HepG2 (cell line): ENCODE data around the gene RAB1B. TPM values are rescaled to one million over a fixed set of nuclear protein-coding genes. Genes with fewer than 3 reads are reported as not detected.

Source experiments
- AHR ChIP-seq: IDR thresholded peaks from 2 replicates; pipeline ENCODE4 v1.6.1; 2018; ENCODE audit warnings: missing genetic modification reagents, missing compliant biosample characterization
- BCL6 ChIP-seq: IDR thresholded peaks from 2 replicates; pipeline ENCODE4 v1.6.1; 2016; ENCODE audit warnings: missing genetic modification reagents, missing compliant biosample characterization
- CEBPB ChIP-seq: IDR thresholded peaks from 2 replicates; pipeline ENCODE4 v1.6.1; 2011; ENCODE audit warnings: low read depth, low read length, improper control_type of control experiment, borderline replicate concordance
- GMEB1 ChIP-seq: sonication (generic); formaldehyde crosslinking; IDR thresholded peaks from 2 replicates; pipeline ENCODE4 v1.5.1; 2020; ENCODE audit warnings: missing genetic modification reagents, mild to moderate bottlenecking, borderline replicate concordance
- IKZF4 ChIP-seq: sonication (generic); formaldehyde crosslinking; IDR thresholded peaks from 2 replicates; pipeline ENCODE4 v1.5.1; 2020; ENCODE audit warnings: borderline replicate concordance, mild to moderate bottlenecking, low read depth, missing genetic modification reagents; ENCODE audit errors: not compliant biosample characterization
- MXI1 ChIP-seq: IDR thresholded peaks from 3 replicates; pipeline ENCODE4 v1.6.1; 2012; ENCODE audit warnings: low read depth, low read length, inconsistent platforms, borderline replicate concordance
- NFIC ChIP-seq: IDR thresholded peaks from 2 replicates; pipeline ENCODE4 v1.6.1; 2012; ENCODE audit warnings: mild to moderate bottlenecking, low read length, inconsistent platforms
- NONO ChIP-seq, 2 experiments: fragments of 450-650 bp in 1 of 2; sonication (generic) in 1 of 2; formaldehyde crosslinking in 1 of 2; IDR thresholded peaks in 1 of 2; conservative IDR thresholded peaks in 1 of 2; 2 replicates each; pipeline versions ENCODE4 v1.6.1 to v1.8.0; 2017 to 2022; ENCODE audit warnings: mild to moderate bottlenecking in 1 of 2, missing genetic modification reagents in 1 of 2, moderate library complexity in 1 of 2
- RARA ChIP-seq: IDR thresholded peaks from 2 replicates; pipeline ENCODE4 v1.6.1; 2016; ENCODE audit warnings: missing genetic modification reagents, missing compliant biosample characterization
- SOX5 ChIP-seq: IDR thresholded peaks from 2 replicates; pipeline ENCODE4 v1.6.1; 2016; ENCODE audit warnings: borderline replicate concordance
- ZNF256 ChIP-seq: sonication (generic); formaldehyde crosslinking; conservative IDR thresholded peaks from 2 replicates; pipeline ENCODE4 v1.4.0; 2020; ENCODE audit warnings: missing genetic modification reagents
- ZNF350 ChIP-seq: sonication (generic); formaldehyde crosslinking; IDR thresholded peaks from 2 replicates; pipeline ENCODE4 v1.4.0; 2020; ENCODE audit warnings: mild to moderate bottlenecking, low read depth, missing genetic modification reagents, borderline replicate concordance
- ZNF44 ChIP-seq: sonication (generic); formaldehyde crosslinking; IDR thresholded peaks from 2 replicates; pipeline ENCODE4 v1.5.1; 2020; ENCODE audit warnings: mild to moderate bottlenecking, missing genetic modification reagents
- ZNF484 ChIP-seq: sonication (generic); formaldehyde crosslinking; IDR thresholded peaks from 2 replicates; pipeline ENCODE4 v1.5.1; 2020; ENCODE audit warnings: mild to moderate bottlenecking, low read depth, missing genetic modification reagents, borderline replicate concordance
- polyA plus RNA-seq, 8 experiments: library from polyadenylated mRNA; depleted of rRNA in 3 of 8; stranded (reverse) in 7 of 8; unstranded in 1 of 8; fragments of >200 nt; fragmentation: Illumina TruSeq in 4 of 8; extraction: Trizol in 4 of 8; gene quantifications; 2 replicates each; pipeline versions ENCODE4 v1.2.1 to v1.2.3, GENCODE V29; 2011 to 2016; ENCODE audit warnings: low read depth in 4 of 8, missing spikeins in 1 of 8, mixed read lengths in 1 of 8; ENCODE audit not compliant: insufficient read depth in 1 of 8
- total RNA-seq, 5 experiments: library from RNA; depleted of rRNA; stranded (reverse); fragments of >200 nt; fragmentation: Illumina TruSeq; extraction: Trizol; gene quantifications; 2 replicates each; pipeline ENCODE4 v1.2.3, GENCODE V29; 2016; ENCODE audit warnings: low read depth in 1 of 5
- TF ChIP-seq, protein P1 (sequence below): sonication (generic); formaldehyde crosslinking; IDR thresholded peaks from 2 replicates; pipeline ENCODE4 v1.8.0; 2022; ENCODE audit warnings: low read depth, missing genetic modification reagents
- TF ChIP-seq, protein P2 (sequence below): sonication (generic); formaldehyde crosslinking; IDR thresholded peaks from 2 replicates; pipeline ENCODE4 v1.4.0; 2020; ENCODE audit warnings: mild to moderate bottlenecking, missing genetic modification reagents
- TF ChIP-seq, protein P3 (sequence below): sonication (generic); formaldehyde crosslinking; IDR thresholded peaks from 2 replicates; pipeline ENCODE4 v1.5.0; 2020; ENCODE audit warnings: missing genetic modification reagents
- TF ChIP-seq, protein P4 (sequence below): sonication (generic); formaldehyde crosslinking; conservative IDR thresholded peaks from 2 replicates; pipeline ENCODE4 v1.8.0; 2022; ENCODE audit warnings: mild to moderate bottlenecking, moderate library complexity, missing genetic modification reagents
- TF ChIP-seq, protein P5 (sequence below): sonication (generic); formaldehyde crosslinking; IDR thresholded peaks from 2 replicates; pipeline ENCODE4 v1.4.0; 2020; ENCODE audit warnings: mild to moderate bottlenecking, missing genetic modification reagents, borderline replicate concordance

The RAB1B gene
- total and polyA plus RNA-seq, 2 of the 13 experiments (the other 11 are each of a cell fraction or from before 2014, with no cell fraction given): 77.9 to 87.9 TPM

- TF ChIP-seq RARA (CRISPR knock-in tag) (0 out of 2 replicates have a peak, but pooled peaks have one; percentile 7), ZNF44 (CRISPR knock-in tag) (no peak), AHR (CRISPR knock-in tag) (0 out of 2 replicates have a peak, but pooled peaks have one; percentile 20), IKZF4 (no peak), GMEB1 (CRISPR knock-in tag) (peak; percentile 52; the same call in 1 of the 2 replicates), ZNF484 (CRISPR knock-in tag) (no peak), NONO (IDR thresholded peaks at IDR 0.05) (no peak), NONO (CRISPR knock-in tag; conservative IDR thresholded peaks at IDR 0.05) (no peak), CEBPB (no peak), ZNF256 (CRISPR knock-in tag) (no peak), NFIC (no peak), BCL6 (CRISPR knock-in tag) (peak; percentile 69), ZNF350 (CRISPR knock-in tag) (peak; percentile 88), SOX5 (CRISPR knock-in tag) (peak; percentile 41; the same call in 1 of the 2 replicates), MXI1 (no peak; the same call in 2 of the 3 replicates)
- TF ChIP-seq, protein P1, sequence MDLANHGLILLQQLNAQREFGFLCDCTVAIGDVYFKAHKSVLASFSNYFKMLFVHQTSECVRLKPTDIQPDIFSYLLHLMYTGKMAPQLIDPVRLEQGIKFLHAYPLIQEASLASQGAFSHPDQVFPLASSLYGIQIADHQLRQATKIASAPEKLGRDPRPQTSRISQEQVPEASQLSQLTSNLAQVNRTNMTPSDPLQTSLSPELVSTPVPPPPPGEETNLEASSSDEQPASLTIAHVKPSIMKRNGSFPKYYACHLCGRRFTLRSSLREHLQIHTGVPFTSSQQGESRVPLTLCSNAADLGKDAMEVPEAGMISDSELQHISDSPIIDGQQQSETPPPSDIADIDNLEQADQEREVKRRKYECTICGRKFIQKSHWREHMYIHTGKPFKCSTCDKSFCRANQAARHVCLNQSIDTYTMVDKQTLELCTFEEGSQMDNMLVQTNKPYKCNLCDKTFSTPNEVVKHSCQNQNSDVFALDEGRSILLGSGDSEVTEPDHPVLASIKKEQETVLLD: no peak
- TF ChIP-seq, protein P2, sequence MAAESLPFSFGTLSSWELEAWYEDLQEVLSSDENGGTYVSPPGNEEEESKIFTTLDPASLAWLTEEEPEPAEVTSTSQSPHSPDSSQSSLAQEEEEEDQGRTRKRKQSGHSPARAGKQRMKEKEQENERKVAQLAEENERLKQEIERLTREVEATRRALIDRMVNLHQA (CRISPR knock-in tag): no peak
- TF ChIP-seq, protein P3, sequence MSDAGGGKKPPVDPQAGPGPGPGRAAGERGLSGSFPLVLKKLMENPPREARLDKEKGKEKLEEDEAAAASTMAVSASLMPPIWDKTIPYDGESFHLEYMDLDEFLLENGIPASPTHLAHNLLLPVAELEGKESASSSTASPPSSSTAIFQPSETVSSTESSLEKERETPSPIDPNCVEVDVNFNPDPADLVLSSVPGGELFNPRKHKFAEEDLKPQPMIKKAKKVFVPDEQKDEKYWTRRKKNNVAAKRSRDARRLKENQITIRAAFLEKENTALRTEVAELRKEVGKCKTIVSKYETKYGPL (CRISPR knock-in tag): no peak
- TF ChIP-seq, protein P4, sequence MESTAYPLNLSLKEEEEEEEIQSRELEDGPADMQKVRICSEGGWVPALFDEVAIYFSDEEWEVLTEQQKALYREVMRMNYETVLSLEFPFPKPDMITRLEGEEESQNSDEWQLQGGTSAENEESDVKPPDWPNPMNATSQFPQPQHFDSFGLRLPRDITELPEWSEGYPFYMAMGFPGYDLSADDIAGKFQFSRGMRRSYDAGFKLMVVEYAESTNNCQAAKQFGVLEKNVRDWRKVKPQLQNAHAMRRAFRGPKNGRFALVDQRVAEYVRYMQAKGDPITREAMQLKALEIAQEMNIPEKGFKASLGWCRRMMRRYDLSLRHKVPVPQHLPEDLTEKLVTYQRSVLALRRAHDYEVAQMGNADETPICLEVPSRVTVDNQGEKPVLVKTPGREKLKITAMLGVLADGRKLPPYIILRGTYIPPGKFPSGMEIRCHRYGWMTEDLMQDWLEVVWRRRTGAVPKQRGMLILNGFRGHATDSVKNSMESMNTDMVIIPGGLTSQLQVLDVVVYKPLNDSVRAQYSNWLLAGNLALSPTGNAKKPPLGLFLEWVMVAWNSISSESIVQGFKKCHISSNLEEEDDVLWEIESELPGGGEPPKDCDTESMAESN (CRISPR knock-in tag): peak; percentile 68
- TF ChIP-seq, protein P5, sequence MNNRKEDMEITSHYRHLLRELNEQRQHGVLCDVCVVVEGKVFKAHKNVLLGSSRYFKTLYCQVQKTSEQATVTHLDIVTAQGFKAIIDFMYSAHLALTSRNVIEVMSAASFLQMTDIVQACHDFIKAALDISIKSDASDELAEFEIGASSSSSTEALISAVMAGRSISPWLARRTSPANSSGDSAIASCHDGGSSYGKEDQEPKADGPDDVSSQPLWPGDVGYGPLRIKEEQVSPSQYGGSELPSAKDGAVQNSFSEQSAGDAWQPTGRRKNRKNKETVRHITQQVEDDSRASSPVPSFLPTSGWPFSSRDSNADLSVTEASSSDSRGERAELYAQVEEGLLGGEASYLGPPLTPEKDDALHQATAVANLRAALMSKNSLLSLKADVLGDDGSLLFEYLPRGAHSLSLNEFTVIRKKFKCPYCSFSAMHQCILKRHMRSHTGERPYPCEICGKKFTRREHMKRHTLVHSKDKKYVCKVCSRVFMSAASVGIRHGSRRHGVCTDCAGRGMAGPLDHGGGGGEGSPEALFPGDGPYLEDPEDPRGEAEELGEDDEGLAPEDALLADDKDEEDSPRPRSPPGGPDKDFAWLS (CRISPR knock-in tag): no peak
Measured at GRCh38 chr11:66311965-66312548, 43.6 kb downstream of the RAB1B start (continued).
